GM10266 (cell line): Measurements from ENCODE around the gene SYNE1.
"Not testable (repeated sequence)": the region's sequence is repeated elsewhere in the genome, so short reads cannot be mapped to it uniquely, and the experiment has no call there.

Experiments
- DNase-seq: peaks from one replicate; pipeline ENCODE4 v3.0.0; 2012; ENCODE audit errors: extremely low spot score
- CTCF ChIP-seq: IDR thresholded peaks from 2 replicates; pipeline ENCODE4 v1.5.1; 2012; ENCODE audit warnings: mild to moderate bottlenecking, low read depth; ENCODE audit not compliant: control insufficient read depth, insufficient read depth; ENCODE audit errors: missing control alignments

The SYNE1 gene

DNA sequence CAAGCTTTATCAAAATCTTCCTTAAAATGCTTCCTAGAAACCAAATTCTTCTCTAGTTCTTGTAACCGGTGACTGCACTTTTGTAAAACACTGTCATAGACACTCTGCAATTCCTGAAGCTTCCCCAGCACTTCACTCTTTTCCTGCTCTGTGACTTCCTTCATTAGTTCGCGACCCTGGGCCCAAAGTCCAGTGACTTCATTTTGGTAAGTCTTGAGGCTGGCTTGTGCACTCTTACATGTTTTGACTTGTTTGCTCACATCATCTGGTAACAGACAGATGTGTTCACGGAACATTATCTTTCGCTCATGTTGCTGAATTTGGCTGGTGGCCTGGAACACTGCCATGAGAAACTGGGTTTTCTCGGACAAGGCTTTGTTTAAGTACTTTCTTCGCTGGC, 306.2 kb downstream of the SYNE1 start:
- no peak for TF ChIP-seq CTCF

DNA sequence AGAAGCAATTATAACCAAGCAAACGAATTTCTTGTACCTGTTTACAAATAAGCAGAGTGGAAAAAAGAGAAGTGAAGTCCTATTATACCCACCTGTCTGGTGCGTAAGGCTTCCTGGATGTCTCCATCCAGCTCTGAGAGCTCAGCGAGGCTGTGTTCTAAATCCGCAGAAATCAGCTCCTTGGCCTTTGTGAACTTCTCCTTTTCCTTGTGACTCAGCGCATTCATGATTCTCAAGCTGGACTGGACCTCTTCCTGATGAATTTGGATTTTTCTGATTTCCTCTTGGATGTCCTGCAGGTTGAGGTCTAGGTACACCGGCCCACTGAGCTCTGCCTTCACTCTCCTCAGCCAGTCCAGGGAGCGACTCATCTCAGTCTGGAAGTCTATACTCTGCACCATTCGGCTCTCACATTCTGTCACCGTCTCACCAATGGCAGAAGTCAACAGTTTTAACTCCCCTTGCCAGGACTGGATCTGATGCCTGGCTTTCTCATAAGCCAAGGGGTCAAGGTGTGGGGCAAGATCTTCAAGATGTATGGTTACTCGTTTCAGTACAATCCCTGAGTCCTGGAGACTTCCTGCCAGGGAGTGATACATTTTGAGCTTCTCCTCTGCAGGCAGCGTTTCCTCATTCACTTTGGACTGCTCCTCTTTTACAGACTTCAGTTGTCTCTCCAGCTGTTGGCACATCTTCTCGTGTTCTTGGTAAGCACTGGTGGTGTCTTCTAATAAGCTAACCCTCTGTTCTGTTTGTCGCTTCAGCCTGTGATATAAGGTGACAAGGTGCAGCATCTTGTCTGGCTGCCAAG, 307.3 kb downstream of the SYNE1 start:
- TF ChIP-seq CTCF, result no peak
- DNase-seq, result no peak

More for the DNA sequence above, 306.2 kb downstream of the SYNE1 start:
- no peak for DNase-seq

- DNase-seq, result not testable (repeated sequence)
These were observed 309.0 kb downstream of the SYNE1 start for GRCh38 chr6:152328200-152328599.

- no peak for DNase-seq
- no peak for TF ChIP-seq CTCF
These were observed 313.8 kb downstream of the SYNE1 start for GRCh38 chr6:152323376-152323775.

DNA sequence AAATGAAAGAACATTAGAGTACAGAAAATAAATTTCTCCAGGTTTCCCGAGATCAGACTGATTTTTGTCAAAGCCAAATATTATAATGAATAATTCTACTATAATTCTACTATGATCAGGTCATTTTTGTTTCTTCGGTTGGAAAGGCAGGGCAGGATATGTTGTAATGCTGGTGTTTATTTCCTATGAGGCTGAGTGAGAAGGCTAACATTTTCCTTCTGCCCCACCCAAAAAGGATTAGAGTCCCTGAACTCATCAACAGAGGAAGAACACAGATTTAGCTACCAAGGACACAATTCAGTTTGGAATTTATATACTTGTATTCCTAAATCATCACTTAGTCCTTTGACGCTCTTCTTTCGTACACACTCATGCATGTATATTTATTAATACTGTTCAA, 318.9 kb downstream of the SYNE1 start:
- no peak for DNase-seq
- TF ChIP-seq CTCF, result no peak

GRCh38 chr6:152316024-152316423, 321.1 kb downstream of the SYNE1 start:
- no peak for TF ChIP-seq CTCF

GRCh38 chr6:152314483-152314832, 322.7 kb downstream of the SYNE1 start:
- TF ChIP-seq CTCF, result no peak
- DNase-seq, result no peak

More at GRCh38 chr6:152316024-152316423, 321.1 kb downstream of the SYNE1 start:
- DNase-seq, result no peak
